Upper lobe of left lung (tissue), 6 donors: ENCODE measurements around the gene ARHGEF19. TPM values are rescaled to one million over a fixed set of nuclear protein-coding genes. Genes with fewer than 3 reads are reported as not detected.

Experiments used
- ATAC-seq, 2 donors: fragments of 200-7000 bp; cut with Tn5 transposase; one replicate each; pipeline ENCODE4 v1.9.1; 2022; ENCODE audit warnings: mild to moderate bottlenecking in 2 of 2, moderate library complexity in 2 of 2; ENCODE audit not compliant: low FRiP score in 2 of 2
- DNase-seq, 2 donors: peaks; one replicate each; pipeline ENCODE4 v3.0.0-alpha.2; 2019 to 2020
- H3K27ac ChIP-seq, 4 donors: fragments of 200-600 bp; sonication (generic); one replicate each; pipeline ENCODE4 v1.5.1; 2016 to 2019
- H3K27me3 ChIP-seq, 4 donors: fragments of 200-600 bp; sonication (generic); one replicate each; pipeline ENCODE4 v1.5.1; 2017 to 2019
- H3K36me3 ChIP-seq, 4 donors: fragments of 200-600 bp; sonication (generic); one replicate each; pipeline ENCODE4 v1.5.1; 2016 to 2019
- H3K4me1 ChIP-seq, 4 donors: fragments of 200-600 bp; sonication (generic); one replicate each; pipeline ENCODE4 v1.5.1; 2018 to 2019
- H3K4me3 ChIP-seq, 4 donors: fragments of 200-600 bp; sonication (generic); one replicate each; pipeline ENCODE4 v1.5.1; 2017 to 2019; ENCODE audit warnings: mild to moderate bottlenecking in 2 of 4, moderate library complexity in 1 of 4
- H3K9me3 ChIP-seq, 4 donors: fragments of 200-600 bp; sonication (generic); one replicate each; pipeline ENCODE4 v1.5.1; 2018 to 2019
- EP300 ChIP-seq, 4 donors: sonication (generic); formaldehyde crosslinking; IDR thresholded peaks; one replicate each; pipeline ENCODE4 v1.5.1; 2017; ENCODE audit warnings: antibody characterized with exemption in 4 of 4, control low read depth in 2 of 4
- POLR2A ChIP-seq, 4 donors: fragments of 450-650 bp; IDR thresholded peaks; one replicate each; pipeline ENCODE4 v1.5.1; 2016 to 2017; ENCODE audit warnings: antibody characterized with exemption in 4 of 4, mild to moderate bottlenecking in 2 of 4
- POLR2AphosphoS5 ChIP-seq, 2 donors: sonication (generic); formaldehyde crosslinking; IDR thresholded peaks; one replicate each; pipeline ENCODE4 v1.5.1; 2017; ENCODE audit warnings: antibody characterized with exemption in 2 of 2
- WGBS, 2 donors: methylation state at CpG; one replicate each; pipeline ENCODE4 v1.1.5; 2017 to 2018; 5-methylcytosine and 5-hydroxymethylcytosine counted together
- total RNA-seq, 6 donors: library from RNA; depleted of rRNA in 4 of 6; stranded (reverse); fragments of >200 nt in 4 of 6; gene quantifications; one replicate each; pipeline versions ENCODE4 v1.1.0 to v1.2.1, GENCODE V29; 2016 to 2021
- TF ChIP-seq, protein P1 (sequence below), 6 experiments: fragments of 450-650 bp in 4 of 6; fragments of 200-600 bp in 2 of 6; sonication (generic) in 2 of 6; IDR thresholded peaks; one replicate each; pipeline ENCODE4 v1.5.1; 2016 to 2019; ENCODE audit warnings: antibody characterized with exemption in 6 of 6
- donor health status: DM: no; HTN: no; CAD: no; lungs with moderate emphysema.
- donor health status: DM: no; HTN: yes; CAD: no; lungs with severe emphysema.

The ARHGEF19 gene
- total RNA-seq, 6 donors from 2014 or later: 3.5 to 70.2 (median 12.6) TPM

DNA sequence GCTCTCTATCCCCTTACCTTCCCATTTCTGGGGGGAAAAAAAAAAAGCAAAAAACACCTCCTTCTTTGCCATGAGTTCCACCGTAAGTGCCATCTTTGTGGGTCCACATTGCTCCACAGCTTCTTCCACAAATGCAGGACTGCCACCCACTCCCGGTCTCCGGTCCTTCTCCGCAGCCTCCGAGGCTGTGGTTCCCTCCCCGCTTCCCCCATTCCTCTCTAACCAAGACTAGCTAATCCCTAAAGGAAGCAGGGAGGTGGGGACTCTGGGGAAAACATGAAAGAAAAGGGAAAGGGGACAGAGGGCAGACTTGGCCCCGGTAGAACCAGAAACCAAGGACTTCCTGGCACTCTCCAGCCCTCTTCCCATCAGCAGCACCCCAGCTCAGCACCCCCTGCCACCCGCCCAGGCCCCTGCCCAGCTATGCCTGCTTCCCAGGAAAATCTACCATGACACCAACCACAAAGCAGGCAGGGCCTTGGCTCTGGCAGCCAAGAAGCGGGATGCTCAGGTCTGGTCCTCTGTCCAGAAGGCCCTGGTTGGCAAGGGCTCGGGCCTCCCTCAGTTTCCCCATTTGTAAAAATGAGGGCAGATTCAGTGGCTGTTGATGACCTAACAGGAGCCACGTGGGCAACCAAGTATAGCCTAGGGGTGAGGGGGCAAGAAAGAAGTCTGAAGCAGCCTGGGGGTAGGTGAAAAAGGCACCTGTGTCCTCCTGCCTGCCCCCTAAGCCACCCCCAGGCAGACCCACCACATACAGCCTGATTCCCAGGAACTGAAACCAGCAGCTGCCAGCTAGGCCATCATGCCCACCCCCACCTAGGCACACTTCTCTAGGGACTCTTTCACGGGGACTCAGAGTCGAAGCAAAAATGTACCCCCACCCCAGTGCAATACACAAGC, 59.1 kb downstream of the ARHGEF19 start:
- Histone ChIP-seq H3K36me3 (peaks cover 0 to 23% (median 15%) of the 10 kb centered on the region in 4 donors), H3K4me3 (peak overlapping the region; percentile 4 to 85 (median 70)), H3K4me1 (peaks cover 60 to 72% (median 66%) of the 10 kb centered on the region in 4 donors), H3K27me3 (no peaks in the 10 kb centered on the region), H3K9me3 (no peaks in the 10 kb centered on the region), H3K27ac (peak overlapping the region; percentile 90 to 96 (median 91))
- WGBS, 2 donors: 26 to 43% methylated on average over 10 to 13 of the region's 13 CpGs
- DNase-seq (no peak), ATAC-seq (no peak)
- TF ChIP-seq EP300 (IDR thresholded peaks at IDR 0.05) (no peak), POLR2A (IDR thresholded peaks at IDR 0.05) (no peak)
- TF ChIP-seq, protein P1, sequence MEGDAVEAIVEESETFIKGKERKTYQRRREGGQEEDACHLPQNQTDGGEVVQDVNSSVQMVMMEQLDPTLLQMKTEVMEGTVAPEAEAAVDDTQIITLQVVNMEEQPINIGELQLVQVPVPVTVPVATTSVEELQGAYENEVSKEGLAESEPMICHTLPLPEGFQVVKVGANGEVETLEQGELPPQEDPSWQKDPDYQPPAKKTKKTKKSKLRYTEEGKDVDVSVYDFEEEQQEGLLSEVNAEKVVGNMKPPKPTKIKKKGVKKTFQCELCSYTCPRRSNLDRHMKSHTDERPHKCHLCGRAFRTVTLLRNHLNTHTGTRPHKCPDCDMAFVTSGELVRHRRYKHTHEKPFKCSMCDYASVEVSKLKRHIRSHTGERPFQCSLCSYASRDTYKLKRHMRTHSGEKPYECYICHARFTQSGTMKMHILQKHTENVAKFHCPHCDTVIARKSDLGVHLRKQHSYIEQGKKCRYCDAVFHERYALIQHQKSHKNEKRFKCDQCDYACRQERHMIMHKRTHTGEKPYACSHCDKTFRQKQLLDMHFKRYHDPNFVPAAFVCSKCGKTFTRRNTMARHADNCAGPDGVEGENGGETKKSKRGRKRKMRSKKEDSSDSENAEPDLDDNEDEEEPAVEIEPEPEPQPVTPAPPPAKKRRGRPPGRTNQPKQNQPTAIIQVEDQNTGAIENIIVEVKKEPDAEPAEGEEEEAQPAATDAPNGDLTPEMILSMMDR (IDR thresholded peaks at IDR 0.05): no peak

DNA sequence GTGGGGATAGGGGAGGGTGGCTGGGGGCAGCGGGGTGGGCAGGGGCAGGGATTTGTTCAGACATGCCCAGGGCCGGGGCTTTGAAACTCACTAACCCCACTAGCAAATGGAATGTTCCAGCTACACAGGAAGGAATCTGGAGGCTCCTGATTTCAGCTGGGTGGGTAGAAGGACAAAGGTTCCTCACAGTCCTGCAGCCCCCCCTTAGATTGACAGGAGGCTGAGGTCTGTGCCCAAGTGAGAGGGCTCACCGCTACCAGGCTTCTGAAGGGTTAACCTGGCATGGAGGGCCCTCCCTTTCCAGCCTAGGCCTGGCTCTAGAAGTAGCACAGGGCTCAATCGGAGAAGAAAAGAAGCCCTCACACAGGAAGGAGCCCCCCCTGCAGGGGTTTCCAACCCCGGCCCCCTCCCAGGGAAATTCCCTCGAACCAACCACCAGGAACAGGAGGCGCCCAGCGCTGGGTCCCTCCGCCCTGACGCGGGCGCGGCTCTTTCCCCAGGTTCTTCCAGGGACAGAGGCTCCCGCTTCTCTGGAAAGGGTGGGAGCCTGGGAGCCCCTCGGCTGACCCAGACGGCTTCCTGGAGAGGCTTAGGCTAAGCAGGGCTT, 59.9 kb downstream of the ARHGEF19 start:
- Histone ChIP-seq H3K36me3 (peaks cover 0 to 31% (median 22%) of the 10 kb centered on the region in 4 donors), H3K4me1 (peaks cover 62 to 72% (median 64%) of the 10 kb centered on the region in 4 donors), H3K27me3 (no peaks in the 10 kb centered on the region), H3K4me3 (peak overlapping the region in 3 of 4 donors; percentile 68 to 85 (median 71)), H3K9me3 (no peaks in the 10 kb centered on the region), H3K27ac (peak overlapping the region; percentile 90 to 96 (median 91))
- ATAC-seq: no peak
- peak in 1 of 2 donors; percentile 56 for DNase-seq
- TF ChIP-seq EP300 (IDR thresholded peaks at IDR 0.05) (no peak), POLR2A (IDR thresholded peaks at IDR 0.05) (no peak), POLR2AphosphoS5 (IDR thresholded peaks at IDR 0.05) (peak in 1 of 2 donors; percentile 70)
- TF ChIP-seq, protein P1 (IDR thresholded peaks at IDR 0.05): no peak
- WGBS, 2 donors: 23 to 56% methylated on average over 14 to 16 of the region's 16 CpGs

DNA sequence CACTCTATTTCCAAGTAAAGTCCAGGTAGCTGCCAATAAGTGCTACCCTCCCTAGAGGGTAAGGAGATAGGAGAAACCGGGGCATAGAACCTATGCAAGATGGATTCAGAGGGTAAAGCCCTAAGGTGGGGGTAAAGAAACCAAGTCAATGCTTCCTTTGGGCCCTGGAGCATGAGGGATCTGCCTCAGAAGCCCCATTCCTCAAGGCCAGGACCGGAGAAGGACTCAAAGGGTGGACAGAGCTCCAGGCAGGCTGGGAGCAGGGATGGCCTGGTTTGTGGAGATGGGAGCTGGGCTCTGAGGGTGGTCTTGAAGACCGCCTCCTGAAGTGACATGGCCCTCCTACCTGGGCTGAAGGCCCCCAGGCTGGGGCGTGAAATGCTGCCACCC, 60.5 kb downstream of the ARHGEF19 start:
- no peaks in the 10 kb centered on the region for H3K9me3 ChIP-seq
- no peaks in the 10 kb centered on the region for H3K27me3 ChIP-seq
- H3K36me3 ChIP-seq: peaks cover 0 to 36% (median 25%) of the 10 kb centered on the region in 4 donors
- TF ChIP-seq EP300 (IDR thresholded peaks at IDR 0.05): no peak
- TF ChIP-seq POLR2A (IDR thresholded peaks at IDR 0.05): no peak
- TF ChIP-seq, protein P1 (IDR thresholded peaks at IDR 0.05): no peak
- TF ChIP-seq POLR2AphosphoS5 (IDR thresholded peaks at IDR 0.05): no peak
- H3K27ac ChIP-seq: peak overlapping the region; percentile 90 to 96 (median 91)
- DNase-seq: no peak
- peaks cover 65 to 72% (median 68%) of the 10 kb centered on the region in 4 donors for H3K4me1 ChIP-seq
- 86 to 87% methylated on average over 3 to 4 of the region's 4 CpGs for WGBS, 2 donors
- H3K4me3 ChIP-seq: peak overlapping the region in 1 of 4 donors; percentile 85
- no peak for ATAC-seq

DNA sequence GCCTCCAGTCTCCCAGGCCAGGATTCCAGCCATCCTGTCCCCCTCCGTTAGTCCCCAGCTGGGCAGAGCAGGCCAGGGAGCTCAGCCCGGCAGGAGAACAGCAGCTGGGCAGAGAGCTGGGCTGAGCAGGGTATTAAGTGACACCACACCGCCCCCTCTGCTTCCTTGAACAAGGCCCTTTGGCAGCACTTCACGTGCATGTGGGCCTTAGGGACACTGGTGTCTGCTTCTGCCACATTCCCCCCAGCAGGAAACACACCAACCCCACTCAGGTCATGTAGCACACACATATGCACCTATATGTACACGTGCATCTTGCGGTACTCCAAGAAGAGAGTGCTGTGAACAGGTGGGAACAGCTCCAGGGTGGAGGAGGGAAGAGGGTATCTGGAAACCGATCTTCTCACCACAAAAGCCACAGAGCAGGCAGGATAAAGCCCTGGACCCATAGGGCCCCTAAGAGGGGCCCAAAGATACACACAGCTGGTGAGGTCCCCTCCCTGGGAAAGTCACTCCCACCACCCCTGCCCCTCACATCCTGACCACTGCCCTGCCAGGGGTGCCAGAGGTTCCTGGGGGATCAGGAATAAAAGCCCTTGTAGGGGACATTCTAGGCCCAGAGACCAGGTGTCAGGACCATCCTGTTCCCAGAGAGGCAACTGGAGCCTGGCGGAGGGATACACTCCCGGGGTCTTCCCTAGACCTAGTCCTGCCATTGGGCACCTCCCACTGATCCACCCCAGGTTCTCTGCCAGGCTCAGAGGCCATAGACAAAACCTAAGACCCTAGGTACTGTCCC, 61.1 kb downstream of the ARHGEF19 start:
- Histone ChIP-seq H3K9me3 (no peaks in the 10 kb centered on the region), H3K4me1 (peaks cover 65 to 72% (median 69%) of the 10 kb centered on the region in 4 donors), H3K27ac (peak overlapping the region; percentile 90 to 96 (median 91)), H3K36me3 (peaks cover 0 to 36% (median 25%) of the 10 kb centered on the region in 4 donors), H3K4me3 (peak overlapping the region in 1 of 4 donors; percentile 85), H3K27me3 (no peaks in the 10 kb centered on the region)
- TF ChIP-seq POLR2AphosphoS5 (IDR thresholded peaks at IDR 0.05) (no peak), EP300 (IDR thresholded peaks at IDR 0.05) (no peak), POLR2A (IDR thresholded peaks at IDR 0.05) (no peak)
- TF ChIP-seq, protein P1 (IDR thresholded peaks at IDR 0.05): no peak
- DNase-seq: peak in 1 of 2 donors; percentile 34
- 51% methylated on average over 9 of the region's 9 CpGs for WGBS, 2 donors
- no peak for ATAC-seq
